22Rv1 (cell line): ENCODE measurements around the gene DPYSL4.
"Not testable (repeated sequence)": the region's sequence is repeated elsewhere in the genome, so short reads cannot be mapped to it uniquely, and the experiment has no call there.

Source experiments
- H3K27ac ChIP-seq: fragments of 450-650 bp; 2 replicates; pipeline ENCODE4 v1.5.1; 2017
- CTCF ChIP-seq: fragments of 450-650 bp; IDR thresholded peaks from 2 replicates; pipeline ENCODE4 v1.5.1; 2017; ENCODE audit warnings: mild to moderate bottlenecking
- ZFX ChIP-seq: fragments of 450-650 bp; IDR thresholded peaks from 2 replicates; pipeline ENCODE4 v1.6.1; 2017; ENCODE audit warnings: antibody characterized with exemption, borderline replicate concordance

Gene DPYSL4

DNA sequence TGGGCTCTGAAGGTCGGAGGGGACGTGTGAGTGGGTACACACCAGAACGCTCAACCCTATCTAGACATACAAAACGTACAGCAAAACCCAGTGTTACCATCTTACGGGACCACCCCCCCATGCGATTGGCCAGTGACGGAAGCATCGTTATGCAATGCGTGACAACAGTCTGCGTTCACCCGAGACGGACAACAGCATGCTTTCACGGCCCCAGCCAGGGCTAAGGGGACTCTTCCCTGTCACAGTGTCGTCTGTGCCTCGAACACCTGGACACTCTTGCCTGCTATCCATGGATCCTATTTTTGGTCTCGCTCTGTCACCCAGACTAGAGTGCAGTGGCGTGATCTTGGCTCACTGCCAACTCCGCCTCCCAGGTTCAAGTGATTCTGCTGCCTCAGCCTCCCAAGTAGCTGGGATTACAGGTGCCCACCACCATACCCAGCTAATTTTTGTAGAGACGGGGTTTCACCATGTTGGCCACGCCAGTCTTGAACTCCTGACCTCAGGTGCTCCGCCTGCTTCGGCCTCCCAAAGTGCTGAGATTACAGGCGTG, 23.3 kb downstream of the DPYSL4 start:
- TF ChIP-seq ZFX (no peak), CTCF (no peak)
- no peak overlapping the region for H3K27ac ChIP-seq

- no peak overlapping the region for H3K27ac ChIP-seq
- TF ChIP-seq CTCF (no peak), ZFX (no peak)
These were observed 24.0 kb downstream of the DPYSL4 start for GRCh38 chr10:132210766-132211165.

- TF ChIP-seq ZFX = no peak
- TF ChIP-seq CTCF = no peak
- no peak overlapping the region for H3K27ac ChIP-seq
These were observed 24.5 kb downstream of the DPYSL4 start for GRCh38 chr10:132211246-132211645.

DNA sequence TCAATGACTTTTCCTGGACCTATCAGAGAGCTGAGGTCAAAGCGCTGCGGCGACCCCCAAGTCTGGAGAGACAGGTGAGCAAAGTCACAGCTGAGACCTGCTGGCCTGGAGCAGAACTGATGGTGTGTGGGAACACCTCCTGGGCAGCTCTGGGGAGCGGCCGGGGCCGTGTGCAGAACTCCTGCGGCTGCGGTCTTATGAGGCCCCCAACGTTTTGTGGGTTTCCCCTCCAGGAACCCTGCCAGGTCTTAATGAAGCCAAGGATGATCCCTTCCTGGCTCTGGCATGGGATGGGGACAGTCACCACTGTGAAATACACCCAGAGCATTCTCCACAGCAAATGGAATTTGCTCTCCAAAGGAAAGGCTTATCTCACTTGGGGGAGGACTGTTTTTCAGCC, 26.1 kb downstream of the DPYSL4 start:
- TF ChIP-seq CTCF = no peak
- no peak for TF ChIP-seq ZFX
- H3K27ac ChIP-seq = no peak overlapping the region

DNA sequence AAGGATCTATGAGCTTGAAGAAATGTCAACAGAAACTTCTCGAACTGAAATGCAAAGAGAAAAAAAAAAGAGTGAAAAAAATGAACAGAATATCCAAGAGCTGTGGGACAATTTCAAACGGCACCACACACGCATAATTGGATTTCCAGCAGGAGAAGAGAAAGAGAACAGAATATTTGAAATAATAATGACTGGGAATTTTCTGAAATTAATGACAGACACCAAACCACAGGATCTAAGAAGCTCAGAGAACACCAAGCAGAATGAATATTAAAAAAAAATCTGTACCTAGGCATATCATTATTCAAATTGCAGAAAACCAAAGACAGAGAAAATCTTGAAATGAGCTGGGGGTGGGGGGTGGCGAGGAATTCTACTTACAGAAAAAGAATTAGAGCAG, 27.2 kb downstream of the DPYSL4 start:
- H3K27ac ChIP-seq = no peak overlapping the region

GRCh38 chr10:132216441-132216840, 29.7 kb downstream of the DPYSL4 start:
- H3K27ac ChIP-seq = not testable (repeated sequence)

More for the DNA sequence above, 27.2 kb downstream of the DPYSL4 start:
- TF ChIP-seq ZFX (no peak), CTCF (no peak)

GRCh38 chr10:132219486-132219885, 32.7 kb downstream of the DPYSL4 start:
- H3K27ac ChIP-seq = no peak overlapping the region
- TF ChIP-seq ZFX (no peak), CTCF (peak; percentile 30)

- TF ChIP-seq CTCF = no peak
- TF ChIP-seq ZFX = no peak
- no peak overlapping the region for H3K27ac ChIP-seq
These were observed 33.3 kb downstream of the DPYSL4 start for GRCh38 chr10:132220061-132220460.

- not testable (repeated sequence) for H3K27ac ChIP-seq
These were observed 34.2 kb downstream of the DPYSL4 start for GRCh38 chr10:132220996-132221395.
